ENCODE results near the gene NTRK3.

DNA sequence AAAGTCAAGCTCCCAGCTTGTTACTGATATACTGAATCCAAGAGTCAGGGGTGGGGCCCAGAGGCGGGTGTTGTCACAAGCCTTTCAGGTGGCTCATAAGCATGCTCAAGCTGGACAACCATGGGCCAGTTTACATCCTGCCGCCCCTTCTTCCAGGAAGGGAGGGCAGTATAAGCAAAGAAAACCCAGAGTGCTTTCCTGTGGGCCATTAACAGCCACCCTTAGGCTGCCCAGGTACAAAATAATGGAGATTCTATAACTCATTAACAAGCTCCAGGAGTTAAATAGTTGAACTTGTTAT, 183.2 kb downstream of the NTRK3 start:
- TF ChIP-seq, protein P1, sequence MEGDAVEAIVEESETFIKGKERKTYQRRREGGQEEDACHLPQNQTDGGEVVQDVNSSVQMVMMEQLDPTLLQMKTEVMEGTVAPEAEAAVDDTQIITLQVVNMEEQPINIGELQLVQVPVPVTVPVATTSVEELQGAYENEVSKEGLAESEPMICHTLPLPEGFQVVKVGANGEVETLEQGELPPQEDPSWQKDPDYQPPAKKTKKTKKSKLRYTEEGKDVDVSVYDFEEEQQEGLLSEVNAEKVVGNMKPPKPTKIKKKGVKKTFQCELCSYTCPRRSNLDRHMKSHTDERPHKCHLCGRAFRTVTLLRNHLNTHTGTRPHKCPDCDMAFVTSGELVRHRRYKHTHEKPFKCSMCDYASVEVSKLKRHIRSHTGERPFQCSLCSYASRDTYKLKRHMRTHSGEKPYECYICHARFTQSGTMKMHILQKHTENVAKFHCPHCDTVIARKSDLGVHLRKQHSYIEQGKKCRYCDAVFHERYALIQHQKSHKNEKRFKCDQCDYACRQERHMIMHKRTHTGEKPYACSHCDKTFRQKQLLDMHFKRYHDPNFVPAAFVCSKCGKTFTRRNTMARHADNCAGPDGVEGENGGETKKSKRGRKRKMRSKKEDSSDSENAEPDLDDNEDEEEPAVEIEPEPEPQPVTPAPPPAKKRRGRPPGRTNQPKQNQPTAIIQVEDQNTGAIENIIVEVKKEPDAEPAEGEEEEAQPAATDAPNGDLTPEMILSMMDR (IDR thresholded peaks at IDR 0.05; ENCODE audit: low read depth, low read length) = no peak
- no peak for TF ChIP-seq EZH2phosphoT487 (IDR thresholded peaks at IDR 0.05; ENCODE audit: low read depth)
